WERI-Rb-1 (cell line): Measurements from ENCODE around the gene FMO1.

ENCODE experiments used
- DNase-seq: peaks from one replicate; pipeline ENCODE4 v3.0.0-alpha.2; 2020
- H3K27ac ChIP-seq: fragments of 250-450 bp; sonication (Bioruptor Pico); 2 replicates; pipeline ENCODE4 v1.5.1; 2020; ENCODE audit warnings: mild to moderate bottlenecking, moderate library complexity
- H3K27me3 ChIP-seq: fragments of 250-450 bp; sonication (Bioruptor Pico); 2 replicates; pipeline ENCODE4 v1.5.1; 2021; ENCODE audit warnings: mild to moderate bottlenecking, low read depth, moderate library complexity; ENCODE audit not compliant: insufficient read depth, severe bottlenecking
- H3K36me3 ChIP-seq: fragments of 250-450 bp; sonication (Bioruptor Pico); 2 replicates; pipeline ENCODE4 v1.5.1; 2020; ENCODE audit warnings: mild to moderate bottlenecking, moderate library complexity
- H3K4me3 ChIP-seq: 2 replicates; pipeline ENCODE4 v1.5.1; 2011; ENCODE audit warnings: low read depth, mild to moderate bottlenecking, control low read depth, low read length
- H3K9me3 ChIP-seq: fragments of 250-450 bp; sonication (Bioruptor Pico); 2 replicates; pipeline ENCODE4 v1.5.1; 2021; ENCODE audit warnings: mild to moderate bottlenecking, moderate library complexity; ENCODE audit not compliant: severe bottlenecking
- CTCF ChIP-seq: IDR thresholded peaks from 2 replicates; pipeline ENCODE4 v1.5.1; 2011; ENCODE audit warnings: low read depth, mild to moderate bottlenecking, control low read depth, inconsistent platforms, low read length

FMO1 gene

GRCh38 chr1:171212607-171213351, 35.5 kb upstream of the FMO1 start:
- no peak for TF ChIP-seq CTCF
- Histone ChIP-seq H3K27me3 (no peaks in the 10 kb centered on the region), H3K9me3 (no peaks in the 10 kb centered on the region), H3K4me3 (no peak overlapping the region), H3K36me3 (no peaks in the 10 kb centered on the region), H3K27ac (no peak overlapping the region)
- DNase-seq: no peak

- Histone ChIP-seq H3K27me3 (no peaks in the 10 kb centered on the region), H3K36me3 (no peaks in the 10 kb centered on the region), H3K27ac (no peak overlapping the region), H3K9me3 (no peaks in the 10 kb centered on the region), H3K4me3 (no peak overlapping the region)
- no peak for TF ChIP-seq CTCF
- no peak for DNase-seq
Measured at GRCh38 chr1:171213559-171214454, 34.5 kb upstream of the FMO1 start.

GRCh38 chr1:171217658-171218443, 30.4 kb upstream of the FMO1 start:
- H3K9me3 ChIP-seq: no peaks in the 10 kb centered on the region
- no peak overlapping the region for H3K27ac ChIP-seq
- no peak overlapping the region for H3K4me3 ChIP-seq
- H3K27me3 ChIP-seq: no peaks in the 10 kb centered on the region
- no peak for DNase-seq
- no peak for TF ChIP-seq CTCF
- H3K36me3 ChIP-seq: no peaks in the 10 kb centered on the region

- H3K4me3 ChIP-seq: no peak overlapping the region
- H3K9me3 ChIP-seq: no peaks in the 10 kb centered on the region
- no peak for DNase-seq
- H3K36me3 ChIP-seq: no peaks in the 10 kb centered on the region
- no peak overlapping the region for H3K27ac ChIP-seq
- no peaks in the 10 kb centered on the region for H3K27me3 ChIP-seq
- no peak for TF ChIP-seq CTCF
Measured at GRCh38 chr1:171218661-171219060, 29.6 kb upstream of the FMO1 start.

GRCh38 chr1:171219346-171220080, 28.8 kb upstream of the FMO1 start:
- Histone ChIP-seq H3K27ac (no peak overlapping the region), H3K9me3 (no peaks in the 10 kb centered on the region), H3K4me3 (no peak overlapping the region), H3K36me3 (no peaks in the 10 kb centered on the region), H3K27me3 (no peaks in the 10 kb centered on the region)
- no peak for TF ChIP-seq CTCF
- no peak for DNase-seq
